Putamen (tissue), 1 donor: ENCODE results near the gene VRK3.
"Not testable (repeated sequence)": the region's sequence is repeated elsewhere in the genome, so short reads cannot be mapped to it uniquely, and the experiment has no call there.

Source experiments
- DNase-seq: peaks from one replicate; pipeline ENCODE4 v3.0.0-alpha.2; 2016; ENCODE audit warnings: low spot score

The VRK3 gene

DNA sequence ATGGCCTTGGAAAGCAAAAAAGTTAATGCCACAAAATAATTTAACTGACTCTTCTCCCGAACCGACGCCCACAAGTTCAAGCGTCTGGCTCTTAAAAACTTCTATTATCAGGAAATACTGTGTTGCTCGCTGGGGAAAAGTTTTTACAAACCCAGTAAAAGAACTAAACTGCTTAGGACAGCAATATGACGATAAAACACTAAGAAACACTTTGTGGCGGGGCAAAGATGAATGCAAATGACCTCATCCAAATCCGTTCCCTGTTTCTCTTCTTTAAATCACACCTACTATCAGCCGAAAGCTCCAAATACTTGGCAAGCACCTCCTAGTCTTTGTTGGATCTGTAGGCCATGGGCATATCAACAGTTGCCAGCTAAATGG is 69.1 kb downstream of the VRK3 start:
- no peak for DNase-seq

DNA sequence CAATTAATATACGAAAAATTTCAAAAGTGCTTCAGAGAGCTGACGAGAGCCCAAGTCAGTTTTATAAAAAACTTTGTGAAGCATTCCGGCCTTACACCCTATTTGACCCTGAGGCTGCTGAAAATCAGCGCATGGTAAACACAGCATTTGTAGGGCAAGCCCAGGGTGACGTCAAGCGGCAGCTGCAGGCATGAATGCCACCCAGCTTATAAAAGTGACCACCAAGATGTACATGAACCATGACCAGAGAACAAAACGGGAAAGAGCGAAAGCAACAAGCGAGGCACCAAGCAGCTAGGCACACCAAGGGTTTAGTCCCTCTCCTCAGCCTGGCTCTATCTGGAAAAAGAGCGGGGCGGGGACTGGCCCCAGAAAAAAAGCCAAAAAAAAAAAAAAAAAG is 70.2 kb downstream of the VRK3 start:
- DNase-seq: no peak

DNA sequence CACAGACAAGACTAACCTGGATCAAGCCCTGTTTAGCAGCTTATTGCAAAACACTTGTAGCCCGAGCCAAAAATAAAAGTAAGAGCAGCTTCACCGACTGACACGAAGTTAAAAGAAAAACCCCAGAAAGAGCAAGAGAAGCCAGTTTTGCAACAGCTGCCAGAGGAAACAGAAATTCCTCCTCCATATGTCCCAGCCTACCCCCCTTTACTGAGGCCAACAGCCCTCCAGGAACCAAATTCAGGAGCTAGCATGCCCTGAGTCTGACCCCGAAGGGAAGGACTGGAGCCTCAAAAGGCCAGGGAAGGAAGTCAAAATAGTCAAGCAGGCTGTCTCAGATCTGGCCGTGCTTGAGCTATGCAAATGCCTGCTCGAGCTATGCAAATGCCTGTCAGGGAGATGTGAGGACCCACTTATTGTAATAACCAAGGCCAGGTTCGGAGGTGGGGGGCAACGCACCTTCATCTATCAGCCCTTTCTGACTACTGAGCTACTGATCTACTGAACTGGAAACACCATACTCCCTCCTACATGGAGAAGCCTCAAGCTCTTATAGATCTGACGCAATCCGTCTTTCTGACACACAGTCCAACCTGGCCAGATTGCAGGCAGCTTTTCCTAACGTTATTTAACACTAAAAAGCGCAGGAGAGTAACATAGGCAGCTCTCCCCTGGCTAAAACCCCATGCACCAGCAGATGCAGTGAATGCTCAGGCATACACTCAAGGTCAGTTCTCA is 70.9 kb downstream of the VRK3 start:
- no peak for DNase-seq

DNA sequence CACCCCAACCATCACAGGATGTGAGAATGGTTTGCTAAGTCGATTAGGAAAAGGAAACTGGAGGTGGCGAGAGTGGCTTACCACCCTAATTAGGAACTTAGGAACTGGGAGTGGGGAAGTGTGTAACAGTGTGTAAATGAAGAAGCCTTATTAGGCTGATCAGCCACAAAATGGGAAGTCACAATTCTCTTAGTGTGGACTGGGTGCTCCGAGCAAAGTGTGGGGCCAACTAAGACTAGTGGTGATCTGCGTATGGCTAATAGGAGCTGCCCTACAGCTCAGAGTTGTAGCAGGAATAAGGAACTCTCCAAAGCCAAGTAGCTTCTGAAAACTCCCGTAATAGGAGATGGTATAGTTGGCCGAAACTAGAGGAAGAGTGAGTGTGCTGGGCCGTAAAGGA is 71.8 kb downstream of the VRK3 start:
- DNase-seq: no peak

DNA sequence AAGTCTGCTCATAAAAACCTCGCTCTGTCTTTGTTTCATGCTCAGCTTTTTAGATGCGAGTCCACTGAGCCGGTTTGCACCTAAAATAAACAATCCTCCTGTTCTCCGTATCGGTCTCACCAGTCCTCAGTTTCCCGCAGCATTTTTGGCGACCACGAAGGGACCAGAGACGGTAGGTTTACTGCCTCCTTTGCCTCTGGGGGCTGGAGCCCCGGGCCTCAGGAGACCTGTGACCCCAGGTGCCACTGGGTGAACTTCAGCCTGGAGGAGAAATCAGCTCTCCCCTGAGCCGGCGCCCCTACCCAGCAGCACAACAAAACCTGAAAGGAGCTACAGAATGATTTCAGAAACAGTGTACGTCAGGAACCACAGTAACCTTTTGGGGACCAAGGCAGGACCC is 72.3 kb downstream of the VRK3 start:
- no peak for DNase-seq

DNA sequence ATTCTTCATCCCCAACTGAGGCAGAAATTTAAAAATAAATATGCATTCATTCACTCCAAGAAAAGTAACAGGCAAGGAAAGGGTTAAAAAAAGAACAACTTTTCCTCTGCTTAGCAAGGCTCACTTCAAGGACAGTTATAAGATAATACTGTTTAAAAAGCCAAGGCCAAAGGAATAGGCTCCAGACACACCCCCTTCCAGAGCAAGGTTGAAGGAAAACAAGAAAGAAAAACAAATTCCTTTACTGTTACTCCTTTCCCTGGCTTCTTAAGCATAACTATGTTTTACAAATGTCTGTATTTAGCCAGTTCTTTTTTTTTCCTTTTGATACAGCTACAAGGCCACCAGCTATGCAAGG is 72.7 kb downstream of the VRK3 start:
- DNase-seq: no peak

DNA sequence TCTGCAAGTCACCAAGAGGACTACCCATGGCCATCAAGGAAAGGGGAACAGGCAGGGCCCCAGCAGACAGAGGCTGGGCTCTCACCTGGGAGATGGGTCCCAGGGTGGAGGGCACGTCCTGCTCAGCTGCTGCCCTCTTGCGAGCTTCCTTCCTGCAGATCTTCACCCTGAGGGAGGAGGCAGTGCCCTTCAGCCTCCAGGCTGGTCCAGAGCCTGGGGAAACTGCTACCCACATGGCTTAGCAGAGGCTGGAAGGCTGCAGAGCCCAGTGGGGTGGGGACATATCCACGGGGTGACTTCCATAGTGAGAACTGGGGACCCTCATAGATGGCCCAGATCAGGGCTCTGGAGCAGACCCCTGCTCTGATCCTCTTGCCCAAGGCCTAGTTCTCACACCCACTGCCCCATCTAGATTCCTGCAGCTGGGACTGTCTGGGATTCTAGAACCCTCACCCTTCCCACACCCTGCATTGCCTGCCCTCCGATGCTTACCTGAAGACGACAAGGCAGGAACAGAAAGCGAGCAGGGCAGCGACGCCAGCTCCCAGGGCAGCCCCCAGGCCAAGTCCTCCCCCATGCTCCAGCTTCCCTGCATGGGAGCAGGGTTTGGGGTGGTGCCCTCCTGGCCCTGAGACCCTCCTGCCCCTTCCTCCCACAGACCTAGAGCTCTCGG is 73.2 kb downstream of the VRK3 start:
- DNase-seq: no peak

DNA sequence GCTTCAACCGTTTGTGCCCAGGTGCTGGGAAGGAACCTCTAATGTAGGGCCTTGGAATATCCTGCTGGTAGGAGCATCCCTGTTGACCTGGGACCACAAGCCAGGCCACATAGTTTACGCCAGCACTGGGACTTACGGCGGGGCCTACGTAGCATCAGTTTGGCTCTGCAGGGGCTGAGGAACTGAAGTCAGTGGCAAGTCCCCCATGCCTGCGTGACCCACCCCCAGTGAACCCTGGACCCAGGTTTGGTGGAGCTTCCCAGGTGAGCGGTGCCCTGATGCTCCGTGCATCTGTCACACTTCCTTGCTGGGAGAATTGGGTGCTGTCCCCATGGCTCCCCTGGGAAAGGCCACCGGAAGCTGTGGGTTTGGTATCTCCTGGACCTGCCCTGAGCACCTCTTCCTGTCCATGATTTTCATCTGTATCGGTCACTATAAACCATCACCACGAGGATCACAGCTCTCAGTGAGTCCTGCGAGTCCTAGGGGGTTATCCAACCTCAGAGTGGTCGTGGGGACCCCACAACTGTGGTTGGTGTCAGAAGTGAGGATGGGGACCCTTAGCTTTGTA is 74.1 kb downstream of the VRK3 start:
- no peak for DNase-seq

DNA sequence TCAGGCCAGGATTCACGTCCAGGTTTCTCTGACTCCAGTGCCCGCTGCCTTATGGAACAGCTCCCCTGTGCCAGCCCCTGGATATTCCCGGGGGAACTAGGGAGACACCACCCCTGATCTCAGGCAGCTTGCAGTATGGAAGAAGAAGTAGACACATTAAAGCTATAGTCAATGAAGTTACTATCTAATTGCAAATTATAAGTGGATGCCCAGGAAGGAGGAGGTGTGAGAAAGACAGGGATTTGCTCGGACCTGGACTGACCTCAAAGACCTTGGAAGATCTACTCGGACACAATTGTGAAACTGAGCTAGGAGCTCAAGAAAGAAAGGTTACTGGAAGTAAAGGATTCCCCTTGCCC is 74.6 kb downstream of the VRK3 start:
- DNase-seq: no peak

DNA sequence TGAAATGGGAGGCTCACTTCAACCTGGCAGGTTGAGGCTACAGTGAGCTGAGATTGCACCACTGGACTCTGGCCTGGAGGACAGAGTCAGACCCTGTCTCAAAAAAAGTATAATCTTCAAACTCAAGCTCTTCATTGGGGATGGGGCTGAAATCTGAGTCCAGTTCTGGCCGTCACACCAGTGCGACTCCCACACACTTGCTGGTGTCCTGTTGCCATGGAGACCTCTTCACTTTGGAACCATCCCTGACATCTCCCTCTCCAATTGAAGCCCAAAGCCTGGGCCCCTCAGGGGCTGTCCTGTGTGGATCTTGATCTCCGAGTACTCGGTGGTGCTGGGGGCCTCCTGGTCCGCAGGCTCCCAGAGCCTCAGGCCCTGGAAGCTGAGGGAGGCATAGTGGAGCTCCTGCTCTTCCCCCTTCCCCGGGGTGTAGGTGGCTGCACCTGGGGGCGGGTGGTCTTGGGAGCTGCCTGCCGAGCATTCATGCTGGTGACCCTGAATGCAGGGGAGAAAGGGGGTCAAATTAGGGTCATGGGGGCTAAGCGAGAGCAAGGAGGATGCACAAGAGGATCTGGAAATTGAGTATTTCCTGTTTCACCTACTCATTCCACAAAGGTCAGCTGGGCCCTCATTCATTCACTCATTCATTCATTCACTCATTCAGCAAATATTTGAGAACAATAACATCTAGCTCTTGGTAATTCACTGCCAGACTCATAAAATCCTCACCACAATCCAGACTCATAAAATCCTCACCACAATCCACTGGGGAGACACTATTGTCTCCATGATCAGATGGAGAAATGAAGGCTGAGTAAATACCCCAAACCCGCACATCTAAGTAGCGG is 75.2 kb downstream of the VRK3 start:
- no peak for DNase-seq

DNA sequence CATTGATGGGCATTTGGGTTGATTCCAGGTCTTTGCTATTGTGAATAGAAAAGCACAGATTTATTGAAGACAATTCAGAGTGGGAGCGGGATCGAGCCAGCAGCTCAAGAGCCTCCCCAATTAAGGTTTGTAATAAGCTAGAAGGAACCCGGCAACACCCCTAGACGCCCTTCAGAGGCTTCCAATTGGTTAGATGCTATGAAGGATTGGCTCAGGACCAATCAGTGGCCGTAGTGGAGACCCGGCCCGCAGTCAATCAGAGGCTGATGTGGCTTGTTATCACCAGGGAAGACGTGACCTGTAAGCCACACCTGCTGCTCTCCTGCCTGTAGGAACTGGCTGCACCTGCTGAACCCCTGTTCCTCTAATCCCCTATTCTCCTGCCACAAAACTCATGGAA is 78.8 kb downstream of the VRK3 start:
- DNase-seq: no peak

DNA sequence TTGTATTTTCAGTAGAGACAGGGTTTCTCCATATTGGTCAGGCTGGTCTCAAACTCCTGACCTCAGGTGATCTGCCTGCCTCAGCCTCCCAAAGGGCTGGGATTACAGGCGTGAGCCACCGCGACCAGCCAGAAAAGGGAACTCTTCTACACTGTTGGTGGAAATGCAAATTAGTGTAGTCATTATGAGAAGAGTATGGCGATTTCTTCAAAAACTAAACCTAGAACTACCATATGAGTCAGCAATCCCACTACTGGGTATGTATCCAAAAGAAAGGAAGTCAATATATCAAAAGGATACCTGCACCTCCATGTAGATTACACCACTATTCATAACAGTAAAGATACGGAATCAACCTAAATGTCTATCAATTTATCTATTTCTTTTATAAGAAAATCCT is 80.6 kb downstream of the VRK3 start:
- not testable (repeated sequence) for DNase-seq

DNA sequence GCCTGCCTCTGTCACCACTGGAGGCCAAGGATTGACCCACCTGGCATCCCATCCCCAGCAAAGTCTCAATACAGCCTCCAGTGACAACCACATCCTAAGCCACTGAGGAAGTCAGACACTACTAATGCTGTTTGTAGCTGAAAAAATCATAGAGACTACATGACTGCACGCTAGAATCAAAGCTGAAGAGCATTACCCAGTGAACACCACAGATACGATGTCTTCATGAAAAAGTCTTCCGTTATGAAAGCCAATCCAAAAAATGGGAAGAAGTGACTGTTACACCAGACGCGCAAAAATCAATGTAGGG is 84.7 kb downstream of the VRK3 start:
- DNase-seq: no peak

DNA sequence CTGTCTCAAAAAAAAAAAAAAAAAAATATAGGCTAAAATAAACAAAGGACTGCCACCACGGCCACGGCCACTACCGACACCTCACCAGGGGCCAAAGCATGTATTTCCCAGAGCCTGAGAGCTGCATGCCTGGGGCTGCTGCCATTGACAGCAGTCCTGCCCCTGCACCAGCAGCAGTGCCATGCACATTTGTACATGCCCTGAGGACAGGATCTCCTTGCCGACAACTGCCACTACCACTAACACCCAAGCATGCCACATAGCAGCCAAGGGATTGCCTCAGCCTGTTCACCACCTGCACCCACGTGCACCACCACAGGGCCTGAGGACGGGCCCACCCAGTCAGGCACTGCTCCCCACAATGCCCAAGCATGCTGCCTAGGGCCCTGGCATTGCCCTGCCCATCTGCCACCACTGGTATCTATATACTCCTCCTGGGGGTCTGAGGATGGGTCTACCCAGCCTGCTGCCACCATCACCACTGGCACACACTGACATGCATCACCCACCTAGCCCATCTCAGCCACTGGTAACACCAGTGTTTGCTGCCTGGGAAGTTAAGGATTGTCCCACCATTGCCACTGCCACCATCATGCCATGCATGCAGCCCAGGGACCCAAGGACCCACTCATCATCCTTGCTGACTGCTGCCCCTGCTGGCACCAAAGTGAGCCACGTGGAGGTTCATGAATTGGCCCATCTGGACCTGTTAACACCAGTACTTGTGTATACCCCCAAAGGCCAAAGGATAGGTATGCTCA is 85.3 kb downstream of the VRK3 start:
- DNase-seq: no peak

DNA sequence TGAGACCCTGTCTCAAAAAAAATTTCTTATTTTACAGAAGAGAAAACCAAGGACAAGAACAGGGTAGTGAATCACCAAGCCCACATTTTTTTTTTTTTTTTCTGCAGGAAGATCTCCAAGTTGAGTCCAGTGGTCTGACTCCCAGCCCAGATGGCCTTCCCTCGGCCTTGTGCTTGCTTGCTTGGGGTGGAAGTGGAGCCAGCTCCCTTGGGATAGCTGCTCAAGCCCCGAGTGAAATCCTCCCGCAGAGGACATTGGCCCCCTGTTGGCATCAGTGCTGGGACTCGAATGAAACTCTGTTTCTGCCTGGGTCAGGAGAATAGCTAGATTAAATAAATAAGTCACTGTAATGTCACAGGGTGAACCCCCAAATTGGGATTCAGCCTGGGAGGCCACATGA is 86.5 kb downstream of the VRK3 start:
- DNase-seq: no peak

DNA sequence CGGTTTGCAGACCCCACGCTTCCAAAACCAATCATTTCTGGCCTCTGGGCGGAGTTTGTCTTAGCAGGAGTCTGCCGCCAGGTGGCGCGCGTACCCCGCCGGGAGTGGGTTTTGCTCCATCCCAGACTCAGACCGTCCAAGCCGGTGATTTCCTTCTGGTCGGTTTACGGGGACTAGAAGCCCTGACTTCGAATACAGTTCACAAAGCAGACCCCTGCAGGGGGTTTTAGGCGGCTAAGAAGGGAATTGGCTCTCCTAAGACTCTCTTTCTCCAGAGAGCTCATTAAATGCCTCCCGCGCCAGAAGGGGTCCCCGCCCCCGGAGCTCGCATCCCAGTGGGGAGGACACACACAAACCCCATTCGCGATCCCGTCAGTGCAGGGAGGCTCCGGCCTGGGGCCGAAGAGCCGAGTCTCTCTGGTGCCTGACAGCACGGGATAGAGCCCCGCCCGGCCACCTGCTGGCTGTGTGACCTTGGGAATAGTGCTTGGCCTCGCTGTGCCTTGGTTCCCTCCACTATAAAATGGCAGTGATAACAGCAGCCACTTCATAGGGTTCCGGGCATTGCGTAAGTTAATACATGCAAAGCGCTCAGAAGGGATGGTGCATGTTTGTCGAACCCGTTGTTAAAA is 87.3 kb downstream of the VRK3 start:
- peak; percentile 42 for DNase-seq

DNA sequence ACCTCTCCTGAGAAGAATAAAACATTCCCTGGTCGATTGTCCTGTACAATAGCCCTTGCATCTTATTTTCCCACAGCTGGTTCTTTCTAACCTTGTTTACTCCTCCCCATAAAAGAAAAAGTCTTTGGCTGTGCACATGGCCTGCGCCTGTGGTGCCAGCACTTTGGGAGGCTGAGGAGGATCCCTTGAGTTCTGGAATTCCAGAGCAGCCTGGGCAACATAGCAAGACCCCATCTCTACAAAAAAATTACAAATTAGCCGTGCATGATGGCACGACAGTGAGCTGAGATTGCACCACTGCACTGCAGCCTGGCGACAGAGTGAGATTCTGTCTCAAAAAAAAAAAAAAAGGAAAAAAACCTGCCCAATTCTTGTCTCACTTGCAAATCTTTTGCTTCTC is 88.6 kb downstream of the VRK3 start:
- no peak for DNase-seq

DNA sequence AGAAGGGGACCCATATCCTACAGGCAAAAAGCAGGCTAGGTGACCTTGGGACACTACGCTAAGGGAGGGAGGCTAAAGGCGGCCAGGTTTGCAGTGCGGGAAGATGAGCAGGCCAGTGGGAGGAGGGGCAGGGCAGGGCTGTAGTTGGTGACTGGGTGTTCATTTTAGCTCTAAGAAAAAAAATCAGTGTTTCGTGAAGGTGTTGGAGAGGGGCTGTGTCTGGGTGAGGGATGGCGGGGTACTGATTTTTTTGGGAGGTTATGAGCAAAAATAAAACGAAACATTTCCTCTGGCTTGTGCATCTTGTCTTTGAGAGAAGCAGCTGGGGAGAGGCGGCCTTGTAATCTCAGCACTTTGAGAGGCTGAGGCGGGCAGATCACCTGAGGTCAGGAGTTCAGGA is 91.5 kb downstream of the VRK3 start:
- DNase-seq: no peak

DNA sequence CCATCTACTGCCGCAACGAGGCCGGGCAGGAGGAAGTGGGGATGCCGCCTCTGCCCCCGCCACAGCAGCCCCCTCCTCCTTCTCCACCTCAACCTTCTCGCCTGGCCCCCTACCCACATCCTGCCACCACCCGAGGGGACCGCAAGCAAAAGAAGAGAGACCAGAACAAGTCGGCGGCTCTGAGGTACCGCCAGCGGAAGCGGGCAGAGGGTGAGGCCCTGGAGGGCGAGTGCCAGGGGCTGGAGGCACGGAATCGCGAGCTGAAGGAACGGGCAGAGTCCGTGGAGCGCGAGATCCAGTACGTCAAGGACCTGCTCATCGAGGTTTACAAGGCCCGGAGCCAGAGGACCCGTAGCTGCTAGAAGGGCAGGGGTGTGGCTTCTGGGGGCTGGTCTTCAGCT is 92.4 kb downstream of the VRK3 start:
- DNase-seq: no peak

DNA sequence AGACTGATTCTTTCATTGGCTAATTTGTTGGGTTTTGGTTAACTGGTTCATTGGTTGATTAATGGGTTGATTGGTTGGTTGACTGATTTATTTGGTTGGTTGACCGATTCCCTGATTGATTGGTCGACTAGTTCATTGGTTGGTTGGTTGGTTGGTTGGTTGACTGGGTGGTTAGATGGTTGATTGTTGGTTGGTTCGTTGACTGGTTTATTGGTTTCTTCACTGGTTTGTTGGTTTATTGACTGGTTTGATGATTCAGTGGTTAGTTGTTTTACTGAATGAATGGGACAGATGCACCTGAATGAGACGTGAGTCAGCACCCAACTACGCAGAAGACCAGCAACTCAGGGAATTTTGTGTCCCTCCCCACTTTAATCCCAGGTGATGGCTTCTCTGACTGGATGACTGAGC is 93.1 kb downstream of the VRK3 start:
- no peak for DNase-seq

DNA sequence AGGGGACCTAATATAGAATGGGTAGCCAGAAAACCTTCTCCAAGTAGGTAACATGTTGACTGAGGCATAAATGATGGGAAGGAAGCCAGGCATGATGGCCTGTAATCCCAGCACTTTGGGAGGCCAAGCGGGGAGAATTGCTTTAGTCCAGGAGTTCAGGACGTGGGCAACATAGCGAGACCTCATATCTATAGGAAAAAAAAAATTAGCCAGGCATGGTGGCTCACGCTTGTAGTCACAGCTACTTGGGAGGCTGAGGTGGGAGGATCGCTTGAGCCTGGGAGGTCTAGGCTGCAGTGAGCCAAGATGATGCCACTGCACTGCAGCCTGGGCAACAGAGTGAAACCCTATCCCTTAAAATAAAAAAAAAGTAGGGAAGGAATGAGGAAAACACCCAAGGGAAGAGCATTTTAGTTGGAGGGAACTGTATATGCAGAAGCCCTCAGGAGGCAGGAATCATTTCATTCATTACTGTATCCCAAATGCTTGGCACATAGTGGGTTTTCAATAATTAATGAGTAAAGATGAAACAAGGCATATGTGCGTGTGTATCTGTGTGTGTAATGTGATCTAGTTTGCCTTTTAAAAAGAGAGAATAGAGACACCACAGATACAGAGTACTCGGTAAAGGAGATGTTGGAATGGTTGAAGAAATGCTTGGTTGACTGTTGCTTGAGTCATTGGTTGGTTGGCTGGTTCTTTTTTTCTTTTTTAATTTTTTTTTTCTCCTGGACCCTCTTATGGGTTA is 93.7 kb downstream of the VRK3 start:
- no peak for DNase-seq
